ENCODE data around the gene FNDC8.

The FNDC8 gene

DNA sequence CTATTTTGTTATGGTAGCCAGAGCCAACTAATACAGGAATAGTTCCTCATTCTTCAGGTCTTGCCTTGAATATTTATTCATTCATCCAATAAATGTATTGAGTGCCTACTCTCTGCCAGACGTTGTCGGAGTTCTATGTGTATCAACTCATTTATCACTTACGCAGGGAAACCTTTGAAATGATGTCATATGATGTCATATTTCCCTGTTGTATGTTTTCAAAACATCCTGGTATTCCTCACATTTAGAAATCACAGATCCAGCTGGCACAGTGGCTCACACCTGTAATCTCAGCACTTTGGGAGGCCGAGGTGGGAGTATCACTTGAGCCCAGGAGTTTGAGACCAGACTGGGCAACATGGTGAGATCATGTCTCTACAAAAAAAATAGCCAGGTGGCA lies 23.4 kb downstream of the FNDC8 start:
- no peak for TF ChIP-seq POLR2AphosphoS5 (IDR thresholded peaks at IDR 0.05; ENCODE audit: low read depth, low read length)
- TF ChIP-seq SIN3A (IDR thresholded peaks at IDR 0.05; ENCODE audit: borderline replicate concordance, insufficient read depth, low read length): no peak

DNA sequence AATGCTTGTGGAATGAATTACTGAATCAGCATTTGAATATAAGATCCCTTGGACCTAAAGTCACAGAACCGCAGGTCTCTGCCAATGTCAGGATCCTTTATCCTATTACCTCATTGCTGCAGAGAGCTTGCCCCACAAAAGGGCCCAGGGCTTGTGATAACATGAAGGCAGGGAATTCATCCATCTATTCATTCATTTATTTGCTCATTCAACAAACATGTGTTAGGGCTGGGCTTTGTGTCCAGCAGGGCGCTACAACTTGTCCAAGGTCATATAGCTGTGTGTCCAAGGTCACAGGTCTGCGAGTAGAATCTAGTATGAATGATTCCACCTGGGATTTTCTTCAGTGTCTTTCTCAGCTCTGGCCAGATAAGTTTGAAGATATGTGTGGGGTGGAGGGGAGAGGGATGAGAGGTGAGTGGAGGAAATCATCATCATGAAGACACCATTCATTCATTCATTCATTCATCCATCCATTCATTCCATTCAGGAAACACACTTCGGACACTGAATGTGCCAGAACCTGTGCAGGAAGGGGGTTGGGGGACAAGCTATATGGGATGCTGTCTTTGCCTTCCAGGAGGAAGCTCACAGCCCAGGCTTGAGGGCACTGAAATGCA lies 24.9 kb downstream of the FNDC8 start:
- TF ChIP-seq SIN3A (IDR thresholded peaks at IDR 0.05; ENCODE audit: borderline replicate concordance, insufficient read depth, low read length) (no peak), FOXP2 (optimal IDR thresholded peaks at IDR 0.05; ENCODE audit: borderline replicate concordance, extremely low read depth, extremely low read length, insufficient read depth) (no peak), TAF1 (IDR thresholded peaks at IDR 0.05; ENCODE audit: borderline replicate concordance, insufficient read depth, low read length) (no peak), POLR2AphosphoS5 (IDR thresholded peaks at IDR 0.05; ENCODE audit: low read depth, low read length) (no peak)
- TF ChIP-seq, protein P1, sequence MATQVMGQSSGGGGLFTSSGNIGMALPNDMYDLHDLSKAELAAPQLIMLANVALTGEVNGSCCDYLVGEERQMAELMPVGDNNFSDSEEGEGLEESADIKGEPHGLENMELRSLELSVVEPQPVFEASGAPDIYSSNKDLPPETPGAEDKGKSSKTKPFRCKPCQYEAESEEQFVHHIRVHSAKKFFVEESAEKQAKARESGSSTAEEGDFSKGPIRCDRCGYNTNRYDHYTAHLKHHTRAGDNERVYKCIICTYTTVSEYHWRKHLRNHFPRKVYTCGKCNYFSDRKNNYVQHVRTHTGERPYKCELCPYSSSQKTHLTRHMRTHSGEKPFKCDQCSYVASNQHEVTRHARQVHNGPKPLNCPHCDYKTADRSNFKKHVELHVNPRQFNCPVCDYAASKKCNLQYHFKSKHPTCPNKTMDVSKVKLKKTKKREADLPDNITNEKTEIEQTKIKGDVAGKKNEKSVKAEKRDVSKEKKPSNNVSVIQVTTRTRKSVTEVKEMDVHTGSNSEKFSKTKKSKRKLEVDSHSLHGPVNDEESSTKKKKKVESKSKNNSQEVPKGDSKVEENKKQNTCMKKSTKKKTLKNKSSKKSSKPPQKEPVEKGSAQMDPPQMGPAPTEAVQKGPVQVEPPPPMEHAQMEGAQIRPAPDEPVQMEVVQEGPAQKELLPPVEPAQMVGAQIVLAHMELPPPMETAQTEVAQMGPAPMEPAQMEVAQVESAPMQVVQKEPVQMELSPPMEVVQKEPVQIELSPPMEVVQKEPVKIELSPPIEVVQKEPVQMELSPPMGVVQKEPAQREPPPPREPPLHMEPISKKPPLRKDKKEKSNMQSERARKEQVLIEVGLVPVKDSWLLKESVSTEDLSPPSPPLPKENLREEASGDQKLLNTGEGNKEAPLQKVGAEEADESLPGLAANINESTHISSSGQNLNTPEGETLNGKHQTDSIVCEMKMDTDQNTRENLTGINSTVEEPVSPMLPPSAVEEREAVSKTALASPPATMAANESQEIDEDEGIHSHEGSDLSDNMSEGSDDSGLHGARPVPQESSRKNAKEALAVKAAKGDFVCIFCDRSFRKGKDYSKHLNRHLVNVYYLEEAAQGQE (IDR thresholded peaks at IDR 0.05; ENCODE audit: insufficient read depth in 1 of 2, low read depth in 2 of 2, low read length in 2 of 2): no peak

GRCh38 chr17:35147375-35147905 lies 26.0 kb downstream of the FNDC8 start, which contains the start of gene UNC45B:
Gene UNC45B (plus strand): TSS chr17:35147817. CDS start chr17:35148264, 447 bp downstream.
- TF ChIP-seq TAF1 (IDR thresholded peaks at IDR 0.05; ENCODE audit: borderline replicate concordance, insufficient read depth, low read length) (no peak), SIN3A (IDR thresholded peaks at IDR 0.05; ENCODE audit: borderline replicate concordance, insufficient read depth, low read length) (no peak), POLR2AphosphoS5 (IDR thresholded peaks at IDR 0.05; ENCODE audit: low read depth, low read length) (no peak)
- TF ChIP-seq, protein P1 (IDR thresholded peaks at IDR 0.05; ENCODE audit: insufficient read depth in 1 of 2, low read depth in 2 of 2, low read length in 2 of 2): no peak

GRCh38 chr17:35148144-35148543 lies 26.7 kb downstream of the FNDC8 start:
- TF ChIP-seq FOXP2 (optimal IDR thresholded peaks at IDR 0.05; ENCODE audit: borderline replicate concordance, extremely low read depth, extremely low read length, insufficient read depth) (no peak), POLR2AphosphoS5 (IDR thresholded peaks at IDR 0.05; ENCODE audit: low read depth, low read length) (no peak), TAF1 (IDR thresholded peaks at IDR 0.05; ENCODE audit: borderline replicate concordance, insufficient read depth, low read length) (no peak), SIN3A (IDR thresholded peaks at IDR 0.05; ENCODE audit: borderline replicate concordance, insufficient read depth, low read length) (no peak)
- TF ChIP-seq, protein P1 (IDR thresholded peaks at IDR 0.05; ENCODE audit: insufficient read depth in 1 of 2, low read depth in 2 of 2, low read length in 2 of 2): no peak

- no peak for TF ChIP-seq POLR2AphosphoS5 (IDR thresholded peaks at IDR 0.05; ENCODE audit: low read depth, low read length)
- TF ChIP-seq TAF1 (IDR thresholded peaks at IDR 0.05; ENCODE audit: borderline replicate concordance, insufficient read depth, low read length): no peak
- TF ChIP-seq SIN3A (IDR thresholded peaks at IDR 0.05; ENCODE audit: borderline replicate concordance, insufficient read depth, low read length): no peak
- no peak for TF ChIP-seq FOXP2 (optimal IDR thresholded peaks at IDR 0.05; ENCODE audit: borderline replicate concordance, extremely low read depth, extremely low read length, insufficient read depth)
- TF ChIP-seq, protein P1 (IDR thresholded peaks at IDR 0.05; ENCODE audit: insufficient read depth in 1 of 2, low read depth in 2 of 2, low read length in 2 of 2): no peak
Measured at GRCh38 chr17:35149941-35150340, 28.5 kb downstream of the FNDC8 start.
